ENCODE data around the gene HCN3.

DNA sequence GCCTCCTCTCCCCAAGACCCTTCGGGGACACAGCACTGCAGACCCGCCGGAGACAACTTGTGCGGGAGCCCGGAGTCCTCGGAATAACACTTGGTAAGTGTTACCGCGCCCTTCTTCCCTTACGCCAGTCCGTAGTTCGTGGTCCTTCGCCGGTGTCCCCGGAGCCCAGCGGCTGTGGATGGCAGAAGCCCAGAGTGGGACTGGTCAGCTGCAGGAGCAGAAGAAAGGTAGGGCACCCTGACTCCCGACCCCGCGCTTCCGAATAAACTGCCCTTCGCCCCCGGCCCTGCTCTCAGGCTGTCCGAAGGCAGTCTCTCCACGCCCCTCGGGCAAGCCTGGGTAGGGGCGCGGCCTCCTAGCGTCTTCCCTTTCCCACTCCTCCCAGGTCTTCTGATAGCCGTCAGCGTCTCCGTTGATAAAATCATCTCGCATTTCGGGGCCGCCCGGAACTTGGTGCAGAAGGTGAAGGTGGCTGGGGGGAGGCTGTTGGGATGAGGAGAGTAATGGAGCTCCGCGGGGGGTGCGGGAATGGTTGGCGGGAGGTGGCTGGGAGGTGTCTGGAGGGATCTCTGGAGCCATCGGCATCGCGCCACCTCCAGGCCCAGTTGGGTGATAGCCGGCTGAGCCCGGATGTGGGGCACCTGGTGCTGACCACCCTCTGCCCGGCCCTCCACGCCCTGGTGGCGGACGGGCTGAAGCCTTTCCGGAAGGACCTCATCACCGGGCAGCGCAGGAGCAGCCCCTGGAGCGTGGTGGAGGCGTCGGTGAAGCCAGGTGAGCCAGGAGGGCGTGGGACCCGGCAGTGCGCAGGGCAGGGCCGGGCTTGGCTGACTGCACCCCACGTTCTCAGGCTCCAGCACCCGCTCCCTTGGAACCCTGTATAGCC, 47.7 kb downstream of the HCN3 start:
- TF ChIP-seq, protein P1, sequence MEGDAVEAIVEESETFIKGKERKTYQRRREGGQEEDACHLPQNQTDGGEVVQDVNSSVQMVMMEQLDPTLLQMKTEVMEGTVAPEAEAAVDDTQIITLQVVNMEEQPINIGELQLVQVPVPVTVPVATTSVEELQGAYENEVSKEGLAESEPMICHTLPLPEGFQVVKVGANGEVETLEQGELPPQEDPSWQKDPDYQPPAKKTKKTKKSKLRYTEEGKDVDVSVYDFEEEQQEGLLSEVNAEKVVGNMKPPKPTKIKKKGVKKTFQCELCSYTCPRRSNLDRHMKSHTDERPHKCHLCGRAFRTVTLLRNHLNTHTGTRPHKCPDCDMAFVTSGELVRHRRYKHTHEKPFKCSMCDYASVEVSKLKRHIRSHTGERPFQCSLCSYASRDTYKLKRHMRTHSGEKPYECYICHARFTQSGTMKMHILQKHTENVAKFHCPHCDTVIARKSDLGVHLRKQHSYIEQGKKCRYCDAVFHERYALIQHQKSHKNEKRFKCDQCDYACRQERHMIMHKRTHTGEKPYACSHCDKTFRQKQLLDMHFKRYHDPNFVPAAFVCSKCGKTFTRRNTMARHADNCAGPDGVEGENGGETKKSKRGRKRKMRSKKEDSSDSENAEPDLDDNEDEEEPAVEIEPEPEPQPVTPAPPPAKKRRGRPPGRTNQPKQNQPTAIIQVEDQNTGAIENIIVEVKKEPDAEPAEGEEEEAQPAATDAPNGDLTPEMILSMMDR (IDR thresholded peaks at IDR 0.05), result peak in 2 of 3 experiments; percentile 20 to 25
- TF ChIP-seq POLR2A (IDR thresholded peaks at IDR 0.05), result no peak

All from testis (tissue), 2 donors.